Suprapubic skin (tissue), 3 donors: ENCODE data around the gene CLEC5A.

Experiments used
- POLR2A ChIP-seq, 2 donors: fragments of 450-650 bp; IDR thresholded peaks; one replicate each; pipeline ENCODE4 v1.6.1; 2017; ENCODE audit warnings: antibody characterized with exemption in 2 of 2, mild to moderate bottlenecking in 2 of 2, moderate library complexity in 2 of 2
- TF ChIP-seq, protein P1 (sequence below), 2 donors: fragments of 200-600 bp in 1 of 2; fragments of 450-650 bp in 1 of 2; sonication (generic) in 1 of 2; IDR thresholded peaks; one replicate each; pipeline ENCODE4 v1.5.1; 2016 to 2019; ENCODE audit warnings: antibody characterized with exemption in 2 of 2, mild to moderate bottlenecking in 1 of 2, moderate library complexity in 1 of 2

DNA sequence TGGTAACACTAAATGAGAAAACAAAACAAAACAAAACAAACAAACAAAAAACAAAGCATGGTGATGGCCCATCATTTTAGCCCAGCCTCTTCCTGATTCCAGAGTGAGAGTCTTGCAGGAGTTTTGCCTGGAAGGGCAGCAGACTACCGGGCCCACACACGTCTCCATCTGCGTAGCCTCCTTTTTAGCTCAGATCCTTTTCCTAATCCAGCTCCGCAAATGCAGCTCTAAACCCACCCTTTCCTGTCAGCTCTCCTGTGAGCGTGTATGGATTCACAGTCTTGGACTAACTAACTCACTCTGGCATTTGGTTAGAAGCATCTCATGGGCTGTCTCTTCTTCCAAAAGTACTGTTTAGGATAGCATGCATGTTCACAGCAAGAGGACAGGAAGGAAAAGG lies 16.6 kb downstream of the CLEC5A start:
- TF ChIP-seq, protein P1, sequence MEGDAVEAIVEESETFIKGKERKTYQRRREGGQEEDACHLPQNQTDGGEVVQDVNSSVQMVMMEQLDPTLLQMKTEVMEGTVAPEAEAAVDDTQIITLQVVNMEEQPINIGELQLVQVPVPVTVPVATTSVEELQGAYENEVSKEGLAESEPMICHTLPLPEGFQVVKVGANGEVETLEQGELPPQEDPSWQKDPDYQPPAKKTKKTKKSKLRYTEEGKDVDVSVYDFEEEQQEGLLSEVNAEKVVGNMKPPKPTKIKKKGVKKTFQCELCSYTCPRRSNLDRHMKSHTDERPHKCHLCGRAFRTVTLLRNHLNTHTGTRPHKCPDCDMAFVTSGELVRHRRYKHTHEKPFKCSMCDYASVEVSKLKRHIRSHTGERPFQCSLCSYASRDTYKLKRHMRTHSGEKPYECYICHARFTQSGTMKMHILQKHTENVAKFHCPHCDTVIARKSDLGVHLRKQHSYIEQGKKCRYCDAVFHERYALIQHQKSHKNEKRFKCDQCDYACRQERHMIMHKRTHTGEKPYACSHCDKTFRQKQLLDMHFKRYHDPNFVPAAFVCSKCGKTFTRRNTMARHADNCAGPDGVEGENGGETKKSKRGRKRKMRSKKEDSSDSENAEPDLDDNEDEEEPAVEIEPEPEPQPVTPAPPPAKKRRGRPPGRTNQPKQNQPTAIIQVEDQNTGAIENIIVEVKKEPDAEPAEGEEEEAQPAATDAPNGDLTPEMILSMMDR (IDR thresholded peaks at IDR 0.05), result no peak
- TF ChIP-seq POLR2A (IDR thresholded peaks at IDR 0.05), result no peak
